ENCODE measurements around the gene COL6A1.

DNA sequence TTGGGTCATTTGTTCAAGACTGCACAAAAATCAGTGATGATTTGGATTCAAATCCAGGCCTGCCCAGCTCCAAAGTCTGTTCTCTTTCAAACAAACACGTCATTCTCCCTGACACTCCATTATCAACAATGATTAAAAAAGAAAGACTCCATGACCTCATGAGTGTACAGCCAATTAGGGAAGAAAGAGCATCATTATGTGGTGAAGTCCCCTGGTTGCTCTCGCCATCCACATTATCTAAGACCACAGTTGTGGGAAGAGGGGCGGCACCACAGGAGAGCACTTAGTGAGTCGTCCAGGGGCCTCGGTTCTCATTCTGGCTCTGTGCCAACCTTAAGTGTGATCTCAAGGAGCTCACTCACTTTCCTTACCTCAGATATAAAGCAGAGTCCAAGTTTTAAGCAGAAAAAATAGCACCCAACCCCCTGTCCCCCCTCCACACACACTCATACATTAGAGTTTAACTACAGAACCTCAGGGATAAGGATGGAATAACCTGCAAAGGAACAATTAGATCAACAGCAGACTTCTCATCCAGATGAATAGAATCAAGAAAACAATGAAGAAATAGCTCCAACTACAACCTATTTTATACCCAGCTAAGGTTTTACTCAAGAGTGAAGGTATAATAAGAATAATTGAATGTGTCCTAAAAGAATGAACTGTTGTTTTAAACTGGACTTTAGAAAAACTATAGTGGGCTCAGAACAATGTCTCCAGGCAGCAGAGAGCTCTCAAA is 47.8 kb downstream of the COL6A1 start:
- TF ChIP-seq EZH2 (IDR thresholded peaks at IDR 0.05; ENCODE audit: borderline replicate concordance, low read depth, low read length, severe bottlenecking) = no peak
- TF ChIP-seq, protein P1, sequence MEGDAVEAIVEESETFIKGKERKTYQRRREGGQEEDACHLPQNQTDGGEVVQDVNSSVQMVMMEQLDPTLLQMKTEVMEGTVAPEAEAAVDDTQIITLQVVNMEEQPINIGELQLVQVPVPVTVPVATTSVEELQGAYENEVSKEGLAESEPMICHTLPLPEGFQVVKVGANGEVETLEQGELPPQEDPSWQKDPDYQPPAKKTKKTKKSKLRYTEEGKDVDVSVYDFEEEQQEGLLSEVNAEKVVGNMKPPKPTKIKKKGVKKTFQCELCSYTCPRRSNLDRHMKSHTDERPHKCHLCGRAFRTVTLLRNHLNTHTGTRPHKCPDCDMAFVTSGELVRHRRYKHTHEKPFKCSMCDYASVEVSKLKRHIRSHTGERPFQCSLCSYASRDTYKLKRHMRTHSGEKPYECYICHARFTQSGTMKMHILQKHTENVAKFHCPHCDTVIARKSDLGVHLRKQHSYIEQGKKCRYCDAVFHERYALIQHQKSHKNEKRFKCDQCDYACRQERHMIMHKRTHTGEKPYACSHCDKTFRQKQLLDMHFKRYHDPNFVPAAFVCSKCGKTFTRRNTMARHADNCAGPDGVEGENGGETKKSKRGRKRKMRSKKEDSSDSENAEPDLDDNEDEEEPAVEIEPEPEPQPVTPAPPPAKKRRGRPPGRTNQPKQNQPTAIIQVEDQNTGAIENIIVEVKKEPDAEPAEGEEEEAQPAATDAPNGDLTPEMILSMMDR (IDR thresholded peaks at IDR 0.05; ENCODE audit: borderline replicate concordance, extremely low read depth, low read length, poor library complexity, severe bottlenecking) = no peak
